ENCODE data around the gene TLX2.

Gene TLX2

DNA sequence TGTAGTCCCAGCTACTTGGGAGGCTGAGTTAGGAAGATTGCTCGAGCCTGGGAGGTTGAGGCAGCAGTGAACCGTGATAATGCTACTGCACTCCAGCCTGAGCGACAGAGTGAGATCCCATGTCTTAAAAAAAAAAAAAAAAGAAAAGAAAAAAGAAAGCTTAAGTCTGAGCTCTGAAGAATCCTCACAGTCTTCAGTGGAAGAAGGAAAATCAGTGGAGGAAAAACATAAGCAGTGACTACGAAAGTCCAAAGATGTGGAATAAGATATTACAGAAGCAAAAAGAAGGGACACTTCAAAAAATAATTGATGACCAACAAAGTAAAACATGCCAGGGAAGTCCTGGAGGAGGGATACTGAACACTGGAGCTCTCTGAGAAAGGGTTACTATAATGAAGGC, 4.0 kb upstream of the TLX2 start:
- FAIRE-seq = no peak
- no peak for DNase-seq (ENCODE audit: extremely low spot score, insufficient read length, low read depth)

DNA sequence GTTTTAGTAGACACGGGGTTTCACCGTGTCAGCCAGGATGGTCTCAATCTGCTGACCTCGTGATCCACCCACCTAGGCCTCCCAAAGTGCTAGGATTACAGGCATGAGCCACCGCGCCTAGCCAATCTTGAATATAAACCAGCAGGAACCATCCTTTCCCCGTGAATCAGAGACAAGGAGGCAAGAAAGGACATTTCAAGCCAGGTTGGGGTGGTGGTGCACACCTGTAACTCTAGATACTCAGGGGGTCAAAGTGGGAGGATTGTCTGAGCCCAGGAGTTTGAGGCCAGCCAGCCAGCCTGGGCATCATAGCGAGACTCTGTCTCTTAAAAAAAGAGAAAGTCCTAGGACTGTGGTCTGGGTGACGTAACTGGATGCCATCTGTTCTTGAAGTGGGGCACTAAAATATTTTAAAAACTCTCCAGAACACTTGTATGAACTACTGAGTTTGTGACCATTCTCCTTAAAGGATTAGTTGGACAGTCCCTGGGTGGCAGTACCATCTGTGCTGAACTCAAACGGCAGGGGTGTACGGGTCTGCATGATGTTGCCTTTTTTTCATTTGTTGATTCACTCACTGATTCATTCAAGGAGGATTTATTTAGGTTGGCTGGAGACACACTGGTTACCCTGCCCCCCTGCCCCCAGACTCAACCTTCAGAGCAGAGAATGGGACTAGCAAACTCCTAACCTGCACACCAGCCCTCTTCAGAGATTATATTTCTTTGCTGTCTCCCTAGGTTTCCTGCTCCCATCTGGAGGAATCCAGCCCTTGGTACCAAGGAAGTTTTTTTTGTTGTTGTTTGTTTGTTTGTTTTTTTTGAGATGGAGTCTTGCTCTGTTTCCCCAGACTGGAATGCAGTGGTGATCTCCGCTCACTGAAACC, 2.9 kb upstream of the TLX2 start:
- DNase-seq (ENCODE audit: extremely low spot score, insufficient read length, low read depth) (no peak), FAIRE-seq (no peak)

DNA sequence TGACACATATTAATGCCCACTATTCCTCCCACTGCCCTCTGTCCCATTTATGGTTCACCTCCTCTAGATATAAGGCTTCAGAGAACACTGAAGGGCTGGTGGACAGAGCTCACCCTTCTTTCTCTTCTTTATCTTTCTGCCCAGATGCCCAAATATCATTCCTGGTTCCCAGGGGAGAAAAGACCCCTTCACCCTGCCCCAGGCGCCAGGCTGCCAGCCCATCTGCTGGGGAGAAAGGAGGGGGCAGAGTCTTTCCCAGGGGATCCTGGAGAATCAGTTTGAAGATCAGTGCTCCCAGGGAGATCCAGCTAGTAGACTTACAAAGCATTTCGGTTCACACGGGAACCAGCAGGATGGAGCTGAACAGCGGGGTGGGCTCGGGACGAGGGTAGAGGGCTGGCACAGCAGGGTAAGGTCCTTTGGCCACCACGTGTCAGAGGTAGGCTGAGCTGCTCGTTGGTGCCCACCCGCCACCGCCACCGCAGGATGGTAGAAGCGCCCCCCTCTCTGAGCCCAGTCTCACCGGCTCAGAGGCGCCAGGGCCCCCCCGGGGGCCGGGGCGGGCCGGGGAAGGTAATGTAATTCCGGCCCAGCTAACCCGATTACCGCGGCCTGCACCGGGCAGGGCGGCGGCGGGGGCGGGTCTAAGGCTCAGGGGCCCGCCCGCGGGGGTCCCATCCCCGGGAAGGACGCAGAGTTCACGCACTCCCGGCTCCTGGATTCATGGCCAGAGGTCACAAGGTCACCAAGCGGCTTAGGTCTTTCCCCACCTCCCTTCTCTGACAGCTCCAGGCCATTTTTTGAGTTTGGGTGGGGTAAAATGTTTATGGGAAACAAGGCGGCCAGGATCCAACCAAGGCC, 1.3 kb upstream of the TLX2 start:
- FAIRE-seq (no peak), DNase-seq (ENCODE audit: extremely low spot score, insufficient read length, low read depth) (no peak)

DNA sequence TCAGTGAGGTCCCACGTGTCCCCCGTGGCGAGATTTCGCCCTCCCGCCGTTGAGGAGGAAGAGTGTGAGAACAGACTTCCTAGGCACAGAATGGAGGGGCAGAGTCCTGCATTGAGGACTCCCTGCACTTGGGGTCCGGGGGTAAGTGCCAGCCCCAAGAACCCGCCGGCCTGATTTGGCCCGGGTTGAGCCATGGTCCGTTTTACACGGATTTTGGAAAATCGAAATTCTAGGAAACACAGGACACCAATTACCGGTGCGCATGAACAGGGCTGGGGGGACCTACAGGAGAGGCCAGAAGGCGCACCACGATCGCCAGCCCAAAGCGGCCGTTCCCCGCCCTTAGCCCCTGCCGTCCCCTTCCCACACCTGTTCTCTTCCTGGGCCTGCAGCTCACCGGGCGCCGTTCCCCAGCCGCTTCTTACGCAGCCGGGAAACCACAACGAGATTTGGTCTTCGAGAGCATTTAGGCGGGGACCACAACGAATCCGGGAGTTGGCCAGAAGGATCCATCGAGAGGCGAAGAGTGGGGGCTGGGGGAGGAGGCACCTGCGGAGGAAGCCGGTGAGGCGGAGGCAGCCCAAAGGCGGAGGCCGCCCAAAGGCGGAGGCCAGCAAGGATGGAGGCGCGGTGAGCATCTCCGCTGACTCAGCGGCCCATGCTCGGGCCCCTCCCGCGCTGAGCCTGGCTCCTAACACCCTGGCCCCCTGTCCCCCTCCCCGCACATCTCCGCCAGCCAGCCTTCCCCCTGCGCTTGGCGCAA, 464 bp upstream of the TLX2 start:
- no peak for FAIRE-seq
- no peak for DNase-seq (ENCODE audit: extremely low spot score, insufficient read length, low read depth)

DNA sequence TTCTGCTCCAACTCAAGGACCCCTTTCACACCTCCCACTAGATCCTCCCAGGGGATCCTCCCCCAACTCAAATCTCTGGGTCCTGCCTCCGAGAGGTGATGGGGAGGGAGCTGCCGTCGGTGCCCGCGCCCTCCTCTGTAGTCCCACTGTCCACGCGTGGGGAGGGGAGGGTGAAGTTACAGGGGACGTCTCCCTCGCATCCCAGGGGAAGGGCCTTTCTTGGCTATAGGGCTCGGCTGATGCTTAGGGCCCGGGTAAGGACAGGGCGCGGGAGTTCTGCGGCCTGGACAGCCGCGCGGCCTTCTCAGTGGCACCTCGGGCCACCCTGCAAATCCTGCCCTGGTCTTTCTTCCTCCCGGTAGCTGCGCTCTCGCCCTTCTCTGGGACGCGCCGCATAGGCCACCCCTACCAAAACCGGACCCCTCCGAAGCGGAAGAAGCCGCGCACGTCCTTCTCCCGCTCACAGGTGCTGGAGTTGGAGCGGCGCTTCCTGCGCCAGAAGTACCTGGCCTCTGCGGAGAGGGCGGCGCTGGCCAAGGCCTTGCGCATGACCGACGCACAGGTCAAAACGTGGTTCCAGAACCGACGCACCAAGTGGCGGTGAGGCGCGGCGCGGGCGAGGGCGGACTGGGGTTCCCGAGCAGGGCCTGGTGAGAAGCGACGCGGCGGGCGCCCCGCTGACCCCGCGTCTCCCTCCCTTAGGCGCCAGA, 1.2 kb downstream of the TLX2 start:
- DNase-seq (ENCODE audit: extremely low spot score, insufficient read length, low read depth) (no peak), FAIRE-seq (no peak)

DNA sequence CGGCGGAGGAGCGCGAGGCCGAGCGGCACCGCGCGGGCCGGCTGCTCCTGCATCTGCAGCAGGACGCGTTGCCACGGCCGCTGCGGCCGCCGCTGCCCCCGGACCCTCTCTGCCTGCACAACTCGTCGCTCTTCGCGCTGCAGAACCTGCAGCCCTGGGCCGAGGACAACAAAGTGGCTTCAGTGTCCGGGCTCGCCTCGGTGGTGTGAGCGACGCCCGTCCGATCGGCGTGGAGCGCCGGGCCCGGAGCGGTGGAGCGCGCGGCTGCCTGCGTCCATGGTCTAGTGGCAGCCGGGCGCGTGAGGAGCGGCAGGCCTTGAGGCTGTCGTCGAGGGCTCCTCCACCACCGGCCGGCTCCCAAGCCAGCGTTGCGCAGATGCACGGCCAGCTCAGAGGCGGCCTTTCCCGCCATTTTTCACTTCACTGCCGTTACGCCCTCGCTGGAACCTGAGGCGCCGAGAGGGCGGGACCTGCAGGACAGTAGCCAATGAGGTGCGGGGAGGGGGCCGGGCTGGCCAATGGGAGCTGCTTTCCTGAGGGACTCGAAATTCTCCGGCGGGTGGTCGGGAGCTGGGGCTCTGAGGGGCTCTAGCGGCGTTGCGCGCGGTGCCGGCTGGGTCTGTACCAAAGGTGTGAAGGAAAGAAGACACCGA, 1.9 kb downstream of the TLX2 start:
- no peak for DNase-seq (ENCODE audit: extremely low spot score, insufficient read length, low read depth)
- FAIRE-seq = peak; percentile 62

DNA sequence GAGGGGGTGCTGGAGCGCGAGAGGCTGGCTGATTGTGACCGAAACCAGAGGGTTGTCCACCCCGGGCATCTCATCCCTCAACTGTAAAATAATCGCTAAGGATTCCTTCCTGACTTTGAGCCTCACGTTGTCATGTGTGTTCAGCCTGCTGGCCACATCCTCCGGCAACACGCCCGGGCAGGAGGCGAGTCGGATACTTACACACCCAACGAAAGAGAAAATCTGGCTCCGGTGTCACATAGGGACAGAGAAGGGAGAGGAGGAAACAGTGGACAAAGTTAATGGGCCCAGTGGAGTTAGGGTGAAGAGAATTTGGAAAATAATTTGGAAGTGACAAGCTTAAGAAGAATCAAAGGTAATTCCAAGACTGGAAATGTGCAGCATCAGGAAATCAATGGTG, 2.4 kb downstream of the TLX2 start:
- DNase-seq (ENCODE audit: extremely low spot score, insufficient read length, low read depth) (no peak), FAIRE-seq (no peak)

DNA sequence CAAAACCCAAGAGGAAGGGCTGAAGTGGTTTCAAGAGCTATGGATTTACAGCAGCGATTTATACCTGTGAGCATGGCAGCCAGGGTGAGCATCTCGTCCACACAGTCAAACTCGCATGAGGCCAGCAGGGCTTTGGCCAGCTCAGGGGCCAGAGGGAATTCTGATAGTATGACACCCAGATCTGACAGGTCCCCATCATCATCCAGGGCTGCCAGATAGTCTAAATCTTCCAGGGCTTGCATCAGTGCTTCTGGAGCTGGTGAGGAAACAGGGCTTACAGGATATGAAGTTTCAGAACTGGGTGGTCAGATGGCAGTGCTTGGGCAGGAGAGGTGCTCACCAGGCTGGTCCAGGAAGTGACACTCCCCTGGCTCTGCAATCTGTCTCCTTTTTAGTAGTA, 8.3 kb downstream of the TLX2 start:
- no peak for FAIRE-seq
- no peak for DNase-seq (ENCODE audit: extremely low spot score, insufficient read length, low read depth)

DNA sequence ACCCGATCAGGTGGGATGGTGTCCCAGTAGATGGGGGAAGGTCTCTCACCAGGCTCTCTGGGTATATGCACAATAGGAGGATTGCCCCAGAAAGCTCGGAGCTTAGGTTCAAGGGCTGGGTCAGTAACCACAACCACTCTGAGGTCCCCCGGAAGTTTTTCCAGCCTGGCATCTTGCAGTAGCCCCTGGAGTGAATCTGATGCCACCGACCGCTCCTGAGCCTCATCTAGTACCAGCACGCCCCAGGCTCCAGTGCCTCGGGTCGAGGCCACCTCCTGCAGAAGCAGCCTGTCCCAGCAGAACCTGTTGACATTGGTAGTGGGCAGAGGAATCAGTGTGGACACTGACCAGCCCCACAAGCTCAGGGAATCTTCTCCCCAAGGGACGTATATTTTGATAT, 9.8 kb downstream of the TLX2 start:
- FAIRE-seq (no peak), DNase-seq (ENCODE audit: extremely low spot score, insufficient read length, low read depth) (no peak)

DNA sequence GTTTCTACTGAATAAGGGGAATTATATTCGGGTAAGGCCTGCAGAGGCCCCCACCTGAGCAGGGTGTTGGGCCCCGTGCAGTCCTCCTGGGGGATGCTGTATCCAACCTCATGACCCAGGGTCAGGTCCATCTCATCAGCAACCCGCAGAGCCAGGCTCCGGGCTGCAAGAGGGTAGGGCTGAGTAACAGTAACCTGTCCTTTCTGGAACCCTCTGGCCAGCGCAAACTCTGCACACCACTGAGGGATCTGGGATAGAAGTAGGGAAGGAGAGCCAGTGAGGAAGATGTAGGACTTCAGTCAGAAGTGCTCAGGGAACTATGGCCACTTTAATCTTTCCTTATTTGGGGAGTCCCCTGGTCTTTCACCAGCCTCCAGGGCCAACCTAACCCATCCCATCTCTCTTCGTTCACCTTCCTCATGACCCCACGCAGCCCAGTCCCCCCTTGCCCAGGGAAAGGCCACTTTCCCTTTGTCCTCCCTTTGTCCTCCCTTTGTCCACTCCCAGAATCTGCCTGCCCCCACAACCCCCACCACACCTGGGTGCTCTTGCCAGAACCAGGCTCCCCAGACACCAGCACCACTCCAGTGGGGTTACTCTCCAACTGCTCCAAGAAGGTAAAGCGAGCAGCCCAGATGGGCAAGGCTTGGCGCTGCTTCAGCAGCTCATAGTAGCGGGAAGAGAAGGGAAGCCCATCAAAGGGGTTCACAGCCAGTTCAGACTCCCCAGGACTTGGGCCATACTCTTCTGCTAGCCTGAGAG, 10.9 kb downstream of the TLX2 start:
- DNase-seq (ENCODE audit: extremely low spot score, insufficient read length, low read depth) (no peak), FAIRE-seq (no peak)

DNA sequence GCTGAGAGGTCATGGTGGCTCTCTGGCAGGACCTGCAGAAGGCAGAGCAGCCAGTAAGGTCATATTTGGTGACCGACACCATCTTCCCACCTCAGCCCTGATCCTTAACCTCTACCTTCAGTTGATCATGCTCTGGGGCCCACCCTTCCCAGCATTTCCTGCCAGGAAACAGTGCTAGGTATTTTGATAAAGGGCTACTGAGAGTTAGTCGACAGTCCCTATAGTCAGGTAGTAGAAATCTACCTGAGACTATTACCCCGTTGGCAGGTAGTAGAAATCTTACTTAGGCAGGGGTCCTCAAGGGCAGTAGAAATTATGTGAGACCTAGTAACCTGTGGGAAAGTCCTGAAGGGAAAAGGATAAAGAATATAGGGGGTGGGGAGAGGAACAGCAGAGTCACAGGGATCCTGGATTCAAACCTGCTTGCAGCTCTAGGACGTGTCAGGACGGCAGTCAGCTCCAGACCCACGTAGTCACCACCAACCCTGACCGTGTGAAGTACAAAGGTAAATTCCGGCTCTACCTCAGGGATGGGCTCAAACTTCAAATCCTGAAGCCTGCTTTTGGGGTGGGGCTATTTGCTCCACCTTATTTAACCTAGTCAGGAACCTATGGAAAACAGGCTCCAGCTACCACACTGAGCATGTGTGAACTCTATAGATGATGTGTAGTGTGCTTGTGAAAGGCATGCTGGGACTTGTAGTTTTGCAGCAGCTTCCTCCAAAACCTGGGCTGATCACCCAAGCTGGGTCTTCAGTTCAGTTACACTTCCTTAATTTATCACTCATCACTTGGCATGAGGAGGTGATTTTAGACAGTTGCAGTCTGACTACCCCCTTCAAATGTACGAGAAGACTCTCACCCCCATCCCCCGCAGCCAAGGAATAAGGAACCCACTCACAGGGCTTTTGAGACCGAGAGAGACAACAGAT, 11.7 kb downstream of the TLX2 start, which contains the start of gene DQX1:
Gene DQX1, minus strand, starts transcription at position 515 of the 932 bp plus-strand sequence. Its CDS starts 502 bp downstream, at position 13.
- DNase-seq (ENCODE audit: extremely low spot score, insufficient read length, low read depth) (no peak), FAIRE-seq (peak; percentile 81)

DNA sequence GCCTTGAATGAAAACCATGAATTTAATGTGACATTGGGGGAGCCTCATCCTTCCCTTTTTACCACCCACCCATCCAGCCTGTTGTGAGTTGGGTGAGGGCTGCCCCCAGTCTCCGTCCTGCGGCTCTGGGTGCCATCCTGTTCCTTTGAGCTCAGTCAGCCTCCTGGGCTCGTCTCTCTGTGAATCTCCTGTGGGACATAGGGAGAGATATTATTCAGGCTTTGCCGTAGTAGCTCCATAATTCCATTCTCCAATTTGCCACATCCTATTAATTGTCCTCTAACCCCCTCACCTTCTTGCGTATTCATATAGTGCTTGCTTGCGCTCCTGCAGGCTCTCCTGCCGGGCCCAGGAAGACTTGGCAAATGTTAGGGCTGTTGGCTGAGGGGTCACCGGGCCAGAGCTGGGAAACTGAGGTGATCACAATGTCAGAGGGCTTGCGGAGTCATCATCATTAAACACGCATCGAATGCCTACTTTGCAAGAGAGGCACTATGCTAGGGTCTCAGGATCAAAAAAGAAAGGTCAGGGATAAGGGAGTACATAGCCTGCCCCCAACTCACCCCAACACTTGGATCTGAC, 12.5 kb downstream of the TLX2 start:
- FAIRE-seq (no peak), DNase-seq (ENCODE audit: extremely low spot score, insufficient read length, low read depth) (no peak)

DNA sequence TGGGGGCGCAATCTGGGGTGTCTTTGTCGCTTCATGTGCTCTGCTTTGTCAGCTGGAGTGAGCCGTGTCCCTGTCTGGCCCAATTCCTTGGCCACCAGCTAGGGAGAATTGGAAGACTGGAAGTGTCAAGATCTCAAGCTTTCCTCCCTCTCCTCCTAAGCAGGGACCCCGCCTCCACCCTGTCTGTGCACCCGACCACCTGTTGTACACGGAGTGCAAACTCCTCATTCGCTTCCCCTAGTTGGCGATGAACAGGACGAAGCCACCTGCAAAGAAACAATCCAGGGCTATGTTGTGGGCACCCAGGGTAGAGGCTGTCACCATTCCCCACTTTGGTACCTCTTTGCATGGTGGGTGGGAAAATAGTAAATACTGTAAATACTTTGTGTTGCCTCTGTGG, 13.5 kb downstream of the TLX2 start:
- FAIRE-seq (no peak), DNase-seq (ENCODE audit: extremely low spot score, insufficient read length, low read depth) (no peak)

DNA sequence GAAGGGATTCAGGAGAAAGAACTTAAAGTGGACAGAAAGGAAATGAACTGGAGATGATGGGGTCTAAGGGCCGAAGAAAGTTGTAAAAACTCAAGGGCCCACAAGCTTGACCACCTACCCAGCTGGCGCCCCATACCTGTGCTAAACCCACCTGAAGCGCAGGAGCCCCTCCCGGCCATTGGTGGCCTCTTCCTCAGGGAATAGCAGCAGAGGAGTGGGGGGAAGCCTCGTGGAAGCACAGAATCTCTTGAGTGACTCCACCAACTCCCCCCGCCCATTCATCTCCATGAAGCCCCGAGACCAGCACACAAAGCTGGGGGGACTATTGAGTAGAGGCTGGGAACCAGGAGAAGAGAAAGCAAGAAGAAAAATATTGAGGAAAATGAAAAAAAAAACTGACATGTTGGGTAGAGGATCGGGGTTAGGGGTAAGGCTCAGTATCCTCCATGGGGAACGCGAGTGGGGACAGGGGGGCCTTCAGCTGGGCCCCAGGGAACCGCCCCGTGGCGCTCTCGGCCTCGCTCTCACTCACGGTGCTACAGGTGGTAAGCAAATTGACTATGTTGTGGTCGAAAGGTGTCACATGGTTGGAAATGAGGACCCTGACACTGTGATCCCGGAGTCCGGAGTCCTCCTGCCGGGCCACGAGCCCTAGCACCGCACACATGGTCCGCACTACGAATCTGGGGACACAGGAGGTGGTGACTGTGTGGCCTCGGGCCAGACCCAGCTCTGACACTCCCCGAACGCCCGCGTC, 14.5 kb downstream of the TLX2 start:
- no peak for FAIRE-seq
- no peak for DNase-seq (ENCODE audit: extremely low spot score, insufficient read length, low read depth)

DNA sequence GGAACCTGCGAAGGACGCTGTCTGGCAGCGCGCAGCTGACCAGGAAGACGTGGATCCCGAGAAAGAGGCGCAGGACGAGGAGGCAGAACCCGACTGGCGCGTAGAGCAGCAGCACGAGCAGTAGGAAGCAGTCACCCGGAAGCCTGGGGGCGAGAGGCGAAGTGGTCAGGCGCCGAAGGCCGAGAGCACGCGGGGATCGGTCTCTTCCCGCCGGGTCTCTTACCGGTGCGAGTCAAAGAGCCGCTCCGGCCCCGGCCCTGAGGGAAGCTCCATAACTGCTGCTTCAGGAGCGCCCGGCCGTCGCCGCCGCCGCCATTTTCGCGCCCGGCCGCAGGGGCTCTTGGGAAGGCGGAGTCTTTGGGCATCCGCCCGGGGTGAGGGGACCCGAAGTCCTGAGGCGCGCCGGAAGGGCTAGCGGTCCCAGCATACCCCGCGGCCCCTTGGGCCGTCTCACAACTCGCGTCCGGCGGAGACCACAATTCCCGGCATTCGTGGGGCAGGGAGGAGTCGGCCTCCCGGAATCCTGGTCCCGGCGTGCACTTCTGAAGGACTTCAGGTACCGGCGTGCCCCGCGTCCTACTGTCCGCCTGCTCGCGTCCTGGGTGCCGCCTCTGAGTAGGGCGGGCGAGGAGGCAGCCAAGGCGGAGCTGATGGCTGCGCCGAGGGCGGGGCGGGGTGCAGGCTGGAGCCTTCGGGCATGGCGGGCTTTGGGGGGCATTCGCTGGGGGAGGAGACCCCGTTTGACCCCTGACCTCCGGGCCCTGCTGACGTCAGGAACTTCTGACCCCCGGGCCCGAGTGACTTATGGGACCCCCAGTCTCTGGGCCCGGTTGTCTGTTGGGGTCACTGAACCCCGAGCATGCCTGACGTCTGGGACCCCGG, 15.3 kb downstream of the TLX2 start, which contains the start of the genes AUP1 and HTRA2:
Gene AUP1, minus strand, starts transcription at position 350 of the 882 bp plus-strand sequence. Its CDS starts 77 bp downstream, at position 273.
Gene HTRA2, plus strand, starts transcription at position 577 of the 882 bp plus-strand sequence. Its CDS starts 74 bp downstream, at position 651.
- FAIRE-seq (peak; percentile 96), DNase-seq (ENCODE audit: extremely low spot score, insufficient read length, low read depth) (peak; percentile 99)

Data from GM18507 (cell line).